OCI-LY7 (cell line): ENCODE data around the gene PRMT1. TPM values are rescaled to one million over a fixed set of nuclear protein-coding genes. Genes with fewer than 3 reads are reported as not detected.

Experiments
- BruUV-seq: library from RNA; stranded (reverse); fragments of 400-500 nt; replicated peaks from 2 replicates; lab custom pipeline; 2021; lab: Mats Ljungman, UMichigan
- CTCF ChIA-PET: fragments of 300-600 bp; sonication (Branson Sonifier 250); formaldehyde crosslinking; loops from one replicate; lab custom pipeline; 2022; ENCODE audit warnings: antibody characterized with exemption; ENCODE audit not compliant: unreplicated experiment; lab: Charles Lee
- POLR2A ChIA-PET: fragments of 300-600 bp; sonication (Branson Sonifier 250); formaldehyde crosslinking; loops from one replicate; lab custom pipeline; 2022; ENCODE audit warnings: antibody characterized with exemption; lab: Charles Lee
- DNase-seq: peaks from one replicate; pipeline ENCODE4 v3.0.0-alpha.2; 2015; ENCODE audit warnings: low spot score
- H2AFZ ChIP-seq: fragments of 200-600 bp; sonication (generic), shearing (Covaris generic); 2 replicates; pipeline ENCODE4 v1.6.1; 2014; ENCODE audit warnings: mild to moderate bottlenecking, antibody characterized with exemption, low read length, moderate library complexity
- H3K27ac ChIP-seq: fragments of 200-600 bp; sonication (generic); 2 replicates; pipeline ENCODE4 v1.5.1; 2014; ENCODE audit warnings: mixed run types, low read depth, mild to moderate bottlenecking, moderate library complexity, low read length, inconsistent platforms; ENCODE audit not compliant: poor library complexity, severe bottlenecking
- H3K36me3 ChIP-seq: fragments of 200-600 bp; sonication (generic); 2 replicates; pipeline ENCODE4 v1.6.1; 2014; ENCODE audit warnings: mild to moderate bottlenecking, antibody characterized with exemption, low read length, moderate library complexity, mixed read lengths; ENCODE audit not compliant: insufficient read depth
- H3K4me1 ChIP-seq: fragments of 200-600 bp; sonication (generic); 2 replicates; pipeline ENCODE4 v1.5.1; 2014; ENCODE audit warnings: mild to moderate bottlenecking, low read length; ENCODE audit not compliant: insufficient read depth, poor library complexity, severe bottlenecking
- H3K4me2 ChIP-seq: fragments of 200-600 bp; sonication (generic); 2 replicates; pipeline ENCODE4 v1.6.1; 2014; ENCODE audit warnings: mild to moderate bottlenecking, low read length
- H3K4me3 ChIP-seq: fragments of 200-600 bp; sonication (generic); 2 replicates; pipeline ENCODE4 v1.5.1; 2014; ENCODE audit warnings: mild to moderate bottlenecking, low read depth, low read length; ENCODE audit not compliant: poor library complexity, severe bottlenecking
- H3K79me2 ChIP-seq: fragments of 200-600 bp; sonication (generic); 2 replicates; pipeline ENCODE4 v1.6.1; 2016; ENCODE audit warnings: low read depth, mild to moderate bottlenecking, low read length, moderate library complexity, mixed read lengths; ENCODE audit not compliant: insufficient read depth
- H3K9me2 ChIP-seq: fragments of 200-600 bp; sonication (generic); 2 replicates; pipeline ENCODE4 v1.6.1; 2016; ENCODE audit warnings: mild to moderate bottlenecking, low read length, mixed read lengths; ENCODE audit not compliant: insufficient read depth
- H3K9me3 ChIP-seq: fragments of 200-600 bp; sonication (generic); 2 replicates; pipeline ENCODE4 v1.6.1; 2014; ENCODE audit warnings: mild to moderate bottlenecking, mixed run types, low read length, mixed read lengths
- H4K20me1 ChIP-seq: fragments of 200-600 bp; sonication (generic); 2 replicates; pipeline ENCODE4 v1.6.1; 2014; ENCODE audit warnings: mild to moderate bottlenecking, antibody characterized with exemption, low read length, moderate library complexity, mixed read lengths; ENCODE audit not compliant: insufficient read depth
- EZH2phosphoT487 ChIP-seq: fragments of 200-600 bp; sonication (generic); IDR thresholded peaks from 2 replicates; pipeline ENCODE4 v1.6.1; 2018; ENCODE audit warnings: low read depth, borderline replicate concordance, mild to moderate bottlenecking, mixed run types, antibody characterized with exemption, low read length, moderate library complexity, mixed read lengths
- intact Hi-C: fragments of 100-400 bp; cut with micrococcal nuclease; formaldehyde crosslinking; loops from one replicate; pipeline ENCODE4 v1.10.0; 2022; ENCODE audit not compliant: unreplicated experiment
- total RNA-seq, 2 experiments: library from RNA; depleted of rRNA in 1 of 2; stranded (reverse); fragments of >200 nt in 1 of 2; shearing (Covaris generic) in 1 of 2; gene quantifications; 2 replicates each; pipeline ENCODE4 v1.2.3, GENCODE V29; 2014 to 2022
- TF ChIP-seq, protein P1 (sequence below): fragments of 200-600 bp; sonication (generic); conservative IDR thresholded peaks from 2 replicates; pipeline ENCODE4 v1.5.1; 2014; ENCODE audit warnings: mild to moderate bottlenecking, antibody characterized with exemption, low read length, moderate library complexity, mixed read lengths

Gene PRMT1
- total RNA-seq, 2 experiments from 2014 or later, result 266 to 403 TPM

DNA sequence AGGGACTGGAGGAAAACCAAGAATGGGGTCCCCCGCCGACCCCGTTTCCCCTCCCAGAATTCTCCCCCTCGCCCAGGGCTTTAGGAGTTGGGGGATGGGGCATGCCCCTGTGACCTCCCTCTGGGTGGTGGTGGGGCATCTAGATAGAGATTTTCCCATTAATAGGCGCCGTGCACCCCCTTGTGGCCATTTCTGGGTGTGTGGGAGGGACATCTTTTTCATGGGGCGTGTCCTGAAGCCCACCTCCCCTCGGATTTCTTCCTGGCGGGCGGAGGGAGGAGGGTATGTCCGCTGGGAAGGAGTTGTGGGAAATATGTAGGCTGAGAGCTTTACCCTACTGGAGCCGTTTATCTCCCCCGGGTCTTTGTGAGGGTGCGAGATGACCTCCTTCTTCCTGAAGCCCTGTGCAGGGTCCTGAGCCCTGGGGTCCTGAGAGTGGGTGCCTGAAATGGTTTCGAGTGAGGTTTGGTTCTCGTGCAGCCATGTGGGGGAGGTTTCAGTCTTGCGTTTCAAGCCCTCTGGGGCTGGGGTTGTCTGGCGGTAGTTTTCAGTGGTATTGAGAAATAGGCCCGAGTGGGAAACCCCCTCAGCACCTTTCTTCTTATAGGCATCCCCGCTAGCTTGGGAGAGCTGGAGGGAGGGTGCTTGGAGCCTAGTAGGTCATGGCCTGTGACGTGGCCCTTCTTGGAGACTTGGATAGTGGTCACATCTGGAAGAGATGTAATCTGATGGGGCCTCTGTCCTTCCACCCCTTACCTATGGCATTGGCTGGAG lies 1.0 kb downstream of the PRMT1 start:
- TSS peak; percentile 49 for BruUV-seq
- peaks cover 43% of the 10 kb centered on the region for H3K36me3 ChIP-seq
- 0 out of 2 replicates have a peak, but pooled peaks cover 10% of the 10 kb centered on the region for H4K20me1 ChIP-seq
- CTCF ChIA-PET, result no interaction called here
- no peaks in the 10 kb centered on the region for H3K9me3 ChIP-seq
- peak overlapping the region; percentile 96 for H3K4me3 ChIP-seq
- H3K79me2 ChIP-seq, result peaks cover 56% of the 10 kb centered on the region
- no peak overlapping the region for H2AFZ ChIP-seq
- intact Hi-C loops, result loop anchor here (2.0 to 10.0 kb wide), 4 partner anchors 87 to 1041 kb away; partner anchors contain the start of genes DBP and PRR12
- POLR2A ChIA-PET, result no interaction called here
- peak overlapping the region; percentile 95 for H3K4me2 ChIP-seq
- TF ChIP-seq, protein P1, sequence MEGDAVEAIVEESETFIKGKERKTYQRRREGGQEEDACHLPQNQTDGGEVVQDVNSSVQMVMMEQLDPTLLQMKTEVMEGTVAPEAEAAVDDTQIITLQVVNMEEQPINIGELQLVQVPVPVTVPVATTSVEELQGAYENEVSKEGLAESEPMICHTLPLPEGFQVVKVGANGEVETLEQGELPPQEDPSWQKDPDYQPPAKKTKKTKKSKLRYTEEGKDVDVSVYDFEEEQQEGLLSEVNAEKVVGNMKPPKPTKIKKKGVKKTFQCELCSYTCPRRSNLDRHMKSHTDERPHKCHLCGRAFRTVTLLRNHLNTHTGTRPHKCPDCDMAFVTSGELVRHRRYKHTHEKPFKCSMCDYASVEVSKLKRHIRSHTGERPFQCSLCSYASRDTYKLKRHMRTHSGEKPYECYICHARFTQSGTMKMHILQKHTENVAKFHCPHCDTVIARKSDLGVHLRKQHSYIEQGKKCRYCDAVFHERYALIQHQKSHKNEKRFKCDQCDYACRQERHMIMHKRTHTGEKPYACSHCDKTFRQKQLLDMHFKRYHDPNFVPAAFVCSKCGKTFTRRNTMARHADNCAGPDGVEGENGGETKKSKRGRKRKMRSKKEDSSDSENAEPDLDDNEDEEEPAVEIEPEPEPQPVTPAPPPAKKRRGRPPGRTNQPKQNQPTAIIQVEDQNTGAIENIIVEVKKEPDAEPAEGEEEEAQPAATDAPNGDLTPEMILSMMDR, result peak; percentile 86
- no peak for TF ChIP-seq EZH2phosphoT487
- no peaks in the 10 kb centered on the region for H3K9me2 ChIP-seq
- peak overlapping the region; percentile 84 for H3K27ac ChIP-seq
- peaks cover 47% of the 10 kb centered on the region for H3K4me1 ChIP-seq
- peak; percentile 85 for DNase-seq

- H3K9me3 ChIP-seq, result no peaks in the 10 kb centered on the region
- H3K4me1 ChIP-seq, result peaks cover 36% of the 10 kb centered on the region
- TF ChIP-seq EZH2phosphoT487, result no peak
- TF ChIP-seq, protein P1, result 0 out of 2 replicates have a peak, but pooled peaks have one; percentile 7
- no TSS peak for BruUV-seq
- peaks cover 56% of the 10 kb centered on the region for H3K79me2 ChIP-seq
- H3K9me2 ChIP-seq, result no peaks in the 10 kb centered on the region
- H4K20me1 ChIP-seq, result 0 out of 2 replicates have a peak, but pooled peaks cover 10% of the 10 kb centered on the region
- peak overlapping the region; percentile 96 for H3K4me3 ChIP-seq
- no peak overlapping the region for H2AFZ ChIP-seq
- POLR2A ChIA-PET, result interaction anchor here (0.5 kb wide), 1 partner anchor 121 kb away, joined by 4 read pairs; no protein-coding TSS in a partner anchor
- CTCF ChIA-PET, result interaction anchor here (0.6 kb wide), 1 partner anchor 87 kb away, joined by 5 read pairs; no protein-coding TSS in a partner anchor
- peak overlapping the region; percentile 95 for H3K4me2 ChIP-seq
- intact Hi-C loops, result loop anchor here (5.0 to 10.0 kb wide), 3 partner anchors 172 to 1042 kb away; partner anchors contain the start of gene DBP
- no peak for DNase-seq
- peaks cover 54% of the 10 kb centered on the region for H3K36me3 ChIP-seq
- peak overlapping the region; percentile 84 for H3K27ac ChIP-seq
Measured at GRCh38 chr19:49678985-49679770, 2.1 kb downstream of the PRMT1 start.
